ENCODE measurements around the gene ENTREP3.

ENTREP3 gene

DNA sequence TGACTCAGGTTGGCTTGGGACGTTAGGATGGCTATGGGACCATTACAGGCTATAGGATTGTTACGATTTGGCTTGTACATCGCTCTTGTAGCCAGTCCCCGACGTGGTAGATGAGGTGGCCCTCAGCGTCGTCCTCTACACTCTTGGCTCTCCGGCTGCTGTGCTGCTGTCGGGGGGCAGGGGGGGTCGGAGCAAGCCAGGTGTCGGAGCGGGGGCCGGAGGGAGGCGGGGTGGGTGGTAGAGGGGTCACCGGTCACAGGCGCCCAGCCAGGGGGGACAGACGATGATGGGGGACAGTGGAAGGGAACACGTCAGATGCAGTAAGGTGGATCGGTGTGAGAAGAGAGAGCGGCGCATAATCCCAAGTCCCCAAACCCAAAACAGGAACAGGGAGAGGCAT lies 13.3 kb upstream of the ENTREP3 start:
- Histone ChIP-seq H3K4me2 (ENCODE audit: low read length) (no peak overlapping the region), H3K4me3 (ENCODE audit: low read length) (no peak overlapping the region), H3K9me2 (replicated peaks; ENCODE audit: control insufficient read depth, low read length) (no peaks in the 10 kb centered on the region), H3K9me3 (ENCODE audit: control insufficient read depth, insufficient read depth, low read length) (no peaks in the 10 kb centered on the region), H3K4me1 (ENCODE audit: control insufficient read depth, low read length) (peaks cover 11% of the 10 kb centered on the region), H3K36me3 (ENCODE audit: control insufficient read depth, low read length) (peaks cover 90% of the 10 kb centered on the region), H3K79me2 (ENCODE audit: control insufficient read depth, low read length) (peaks cover 40% of the 10 kb centered on the region), H4K20me1 (ENCODE audit: control insufficient read depth, insufficient read depth, low read depth, low read length) (peaks cover 5% of the 10 kb centered on the region; the same call in 1 of the 2 replicates), H3K27ac (ENCODE audit: low read depth, low read length) (no peak overlapping the region), H3K27me3 (ENCODE audit: control insufficient read depth, low read length) (no peaks in the 10 kb centered on the region), H3F3A (ENCODE audit: control insufficient read depth, insufficient read depth) (peaks cover 29% of the 10 kb centered on the region)
- no peak for TF ChIP-seq EZH2phosphoT487 (IDR thresholded peaks at IDR 0.05; ENCODE audit: borderline replicate concordance, low read length)
- TF ChIP-seq, protein P1, sequence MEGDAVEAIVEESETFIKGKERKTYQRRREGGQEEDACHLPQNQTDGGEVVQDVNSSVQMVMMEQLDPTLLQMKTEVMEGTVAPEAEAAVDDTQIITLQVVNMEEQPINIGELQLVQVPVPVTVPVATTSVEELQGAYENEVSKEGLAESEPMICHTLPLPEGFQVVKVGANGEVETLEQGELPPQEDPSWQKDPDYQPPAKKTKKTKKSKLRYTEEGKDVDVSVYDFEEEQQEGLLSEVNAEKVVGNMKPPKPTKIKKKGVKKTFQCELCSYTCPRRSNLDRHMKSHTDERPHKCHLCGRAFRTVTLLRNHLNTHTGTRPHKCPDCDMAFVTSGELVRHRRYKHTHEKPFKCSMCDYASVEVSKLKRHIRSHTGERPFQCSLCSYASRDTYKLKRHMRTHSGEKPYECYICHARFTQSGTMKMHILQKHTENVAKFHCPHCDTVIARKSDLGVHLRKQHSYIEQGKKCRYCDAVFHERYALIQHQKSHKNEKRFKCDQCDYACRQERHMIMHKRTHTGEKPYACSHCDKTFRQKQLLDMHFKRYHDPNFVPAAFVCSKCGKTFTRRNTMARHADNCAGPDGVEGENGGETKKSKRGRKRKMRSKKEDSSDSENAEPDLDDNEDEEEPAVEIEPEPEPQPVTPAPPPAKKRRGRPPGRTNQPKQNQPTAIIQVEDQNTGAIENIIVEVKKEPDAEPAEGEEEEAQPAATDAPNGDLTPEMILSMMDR (IDR thresholded peaks at IDR 0.05; ENCODE audit: low read depth, low read length, poor library complexity, severe bottlenecking) = no peak

DNA sequence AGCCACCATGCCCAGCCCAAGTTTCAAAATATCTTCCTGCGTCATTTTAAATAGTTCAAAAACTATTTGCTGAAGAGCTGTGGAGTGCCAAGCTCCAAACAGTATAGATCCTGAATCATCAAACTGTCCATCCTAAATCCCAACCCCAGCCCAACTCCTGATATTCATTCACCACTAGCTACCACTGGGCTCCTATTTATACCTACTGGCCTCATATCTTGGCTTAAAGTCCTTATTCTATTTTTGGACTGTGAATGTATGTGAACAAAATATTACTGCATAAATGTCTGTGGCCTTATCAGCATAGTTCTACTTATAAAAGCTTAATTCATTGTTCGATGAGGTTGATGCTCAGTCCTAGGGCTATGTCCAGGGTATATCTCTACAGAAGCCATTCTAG lies 12.1 kb upstream of the ENTREP3 start:
- Histone ChIP-seq H4K20me1 (ENCODE audit: control insufficient read depth, insufficient read depth, low read depth, low read length) (peaks cover 2% of the 10 kb centered on the region; the same call in 1 of the 2 replicates), H3K27ac (ENCODE audit: low read depth, low read length) (no peak overlapping the region), H3K4me1 (ENCODE audit: control insufficient read depth, low read length) (peaks cover 13% of the 10 kb centered on the region), H3K9me2 (replicated peaks; ENCODE audit: control insufficient read depth, low read length) (no peaks in the 10 kb centered on the region), H3F3A (ENCODE audit: control insufficient read depth, insufficient read depth) (peaks cover 40% of the 10 kb centered on the region), H3K4me3 (ENCODE audit: low read length) (no peak overlapping the region), H3K79me2 (ENCODE audit: control insufficient read depth, low read length) (peaks cover 29% of the 10 kb centered on the region), H3K36me3 (ENCODE audit: control insufficient read depth, low read length) (peaks cover 94% of the 10 kb centered on the region), H3K27me3 (ENCODE audit: control insufficient read depth, low read length) (no peaks in the 10 kb centered on the region), H3K4me2 (ENCODE audit: low read length) (no peak overlapping the region), H3K9me3 (ENCODE audit: control insufficient read depth, insufficient read depth, low read length) (no peaks in the 10 kb centered on the region)
- no peak for TF ChIP-seq EZH2phosphoT487 (IDR thresholded peaks at IDR 0.05; ENCODE audit: borderline replicate concordance, low read length)
- TF ChIP-seq, protein P1 (IDR thresholded peaks at IDR 0.05; ENCODE audit: low read depth, low read length, poor library complexity, severe bottlenecking) = no peak

DNA sequence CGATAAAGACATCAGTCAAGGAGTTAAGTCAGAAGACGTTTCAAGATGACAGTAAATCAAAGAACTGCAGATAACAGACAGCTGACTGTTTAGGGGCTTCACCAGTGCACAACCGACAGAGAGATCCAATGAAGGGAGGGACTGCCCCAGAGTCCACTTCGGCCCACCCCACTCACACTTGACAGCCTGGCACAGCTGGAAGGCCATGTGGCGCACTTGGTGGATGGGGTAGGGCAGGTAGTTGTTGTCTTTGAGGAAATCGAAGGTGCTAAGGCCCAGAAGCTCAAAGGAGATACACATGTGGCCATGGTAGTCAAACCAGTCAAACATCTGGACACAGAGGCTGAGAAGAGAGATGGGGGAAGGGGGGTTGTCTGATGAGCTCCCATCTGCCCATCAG lies 11.3 kb upstream of the ENTREP3 start:
- Histone ChIP-seq H3K9me2 (replicated peaks; ENCODE audit: control insufficient read depth, low read length) (no peaks in the 10 kb centered on the region), H4K20me1 (ENCODE audit: control insufficient read depth, insufficient read depth, low read depth, low read length) (no peaks in the 10 kb centered on the region; the same call in 1 of the 2 replicates), H3K4me3 (ENCODE audit: low read length) (no peak overlapping the region), H3K79me2 (ENCODE audit: control insufficient read depth, low read length) (peaks cover 27% of the 10 kb centered on the region), H3K36me3 (ENCODE audit: control insufficient read depth, low read length) (peaks cover 88% of the 10 kb centered on the region), H3K27me3 (ENCODE audit: control insufficient read depth, low read length) (no peaks in the 10 kb centered on the region), H3K4me1 (ENCODE audit: control insufficient read depth, low read length) (peaks cover 8% of the 10 kb centered on the region), H3K27ac (ENCODE audit: low read depth, low read length) (no peak overlapping the region), H3F3A (ENCODE audit: control insufficient read depth, insufficient read depth) (peaks cover 40% of the 10 kb centered on the region), H3K9me3 (ENCODE audit: control insufficient read depth, insufficient read depth, low read length) (no peaks in the 10 kb centered on the region), H3K4me2 (ENCODE audit: low read length) (no peak overlapping the region)
- TF ChIP-seq, protein P1 (IDR thresholded peaks at IDR 0.05; ENCODE audit: low read depth, low read length, poor library complexity, severe bottlenecking) = no peak
- TF ChIP-seq EZH2phosphoT487 (IDR thresholded peaks at IDR 0.05; ENCODE audit: borderline replicate concordance, low read length) = no peak

Measured in DOHH2 (cell line).